K562 (cell line): ENCODE data around the gene MUC5AC. TPM values are rescaled to one million over a fixed set of nuclear protein-coding genes. Genes with fewer than 3 reads are reported as not detected.

Experiments
- ATAC-seq: fragments of 200-7000 bp; cut with Tn5 transposase; 3 replicates; pipeline ENCODE4 v1.9.1; 2020; ENCODE audit warnings: moderate library complexity
- BruUV-seq: library from RNA; stranded (reverse); fragments of 400-500 nt; replicated peaks from 2 replicates; lab custom pipeline; 2021; lab: Mats Ljungman, UMichigan
- CTCF ChIA-PET: fragments of 300-600 bp; formaldehyde crosslinking; extraction: SDS; loops from one replicate; lab custom pipeline; 2021; ENCODE audit warnings: low intra/inter-chr PET ratio; lab: Yijun Ruan, JAX
- POLR2A ChIA-PET: fragments of 300-600, 350-650 bp; sonication (Branson Sonifier 250); formaldehyde crosslinking; extraction: SDS; loops from one replicate; lab custom pipeline; 2021; ENCODE audit warnings: antibody characterized with exemption, inconsistent platforms; lab: Yijun Ruan, JAX
- DNase-seq, 4 experiments: peaks; one replicate each; pipeline versions ENCODE4 v3.0.0 to v3.0.0-alpha.2; 2011 to 2018; ENCODE audit warnings: low spot score in 3 of 4, mixed read lengths in 3 of 4; ENCODE audit errors: extremely low read depth in 1 of 4
- FAIRE-seq: peaks from 2 replicates; lab custom pipeline; 2011; peaks lifted over from hg19 to GRCh38; lab: Jason Lieb, UNC
- H2AFZ ChIP-seq: 2 replicates; pipeline ENCODE4 v1.6.0; 2011; ENCODE audit warnings: low read depth, low read length, control low read depth, inconsistent platforms
- H3K27ac ChIP-seq: fragments of 200-600 bp; 3 replicates; pipeline ENCODE4 v1.8.0; 2011; ENCODE audit warnings: low read depth, mild to moderate bottlenecking, control low read depth, inconsistent platforms, low read length, moderate library complexity, mixed read lengths; ENCODE audit errors: extremely low read depth
- H3K27me3 ChIP-seq, 2 experiments: fragments of 300-600 bp in 1 of 2; 2 replicates in 1 of 2; 3 replicates in 1 of 2; pipeline versions ENCODE4 v1.6.0 to v1.8.0; 2011; ENCODE audit warnings: inconsistent platforms in 2 of 2, low read length in 2 of 2, mild to moderate bottlenecking in 1 of 2, mixed read lengths in 1 of 2, moderate library complexity in 1 of 2; ENCODE audit not compliant: control insufficient read depth in 2 of 2, insufficient read depth in 2 of 2
- H3K36me3 ChIP-seq: fragments of 300-600 bp; 3 replicates; pipeline ENCODE4 v1.8.0; 2011; ENCODE audit warnings: mild to moderate bottlenecking, low read length, inconsistent platforms; ENCODE audit not compliant: control insufficient read depth, insufficient read depth
- H3K4me1 ChIP-seq, 2 experiments: fragments of 200-600 bp in 1 of 2; replicated peaks in 1 of 2; 2 replicates in 1 of 2; 3 replicates in 1 of 2; pipeline versions ENCODE4 v1.5.1 to v1.8.0; 2011; ENCODE audit warnings: inconsistent platforms in 2 of 2, low read length in 2 of 2, mild to moderate bottlenecking in 1 of 2, mixed read lengths in 1 of 2, moderate library complexity in 1 of 2; ENCODE audit not compliant: control insufficient read depth in 2 of 2, insufficient read depth in 2 of 2
- H3K4me2 ChIP-seq: 2 replicates; pipeline ENCODE4 v1.6.1; 2011; ENCODE audit warnings: low read length, control low read depth, inconsistent platforms, mixed read lengths; ENCODE audit not compliant: insufficient read depth
- H3K4me3 ChIP-seq: fragments of 200-600 bp; sonication (generic), shearing (Covaris generic); 2 replicates; pipeline ENCODE4 v1.5.1; 2016; ENCODE audit warnings: control low read depth, inconsistent platforms
- H3K79me2 ChIP-seq: fragments of 200-600 bp; 3 replicates; pipeline ENCODE4 v1.8.0; 2011; ENCODE audit warnings: low read length, inconsistent platforms; ENCODE audit not compliant: control insufficient read depth, insufficient read depth
- H3K9ac ChIP-seq, 2 experiments: 2 replicates each; pipeline versions ENCODE4 v1.6.0 to v1.6.1; 2011; ENCODE audit warnings: low read depth in 2 of 2, low read length in 2 of 2, control low read depth in 1 of 2, inconsistent platforms in 1 of 2, mild to moderate bottlenecking in 1 of 2, mixed read lengths in 1 of 2; ENCODE audit not compliant: insufficient read depth in 1 of 2
- H3K9me1 ChIP-seq: one replicate; pipeline ENCODE4 v1.6.0; 2011; ENCODE audit warnings: inconsistent platforms, mild to moderate bottlenecking, low read length, moderate library complexity; ENCODE audit not compliant: control insufficient read depth, insufficient read depth
- H3K9me3 ChIP-seq: replicated peaks from 2 replicates; pipeline ENCODE4 v1.5.1; 2011; ENCODE audit warnings: low read depth, low read length, inconsistent platforms; ENCODE audit not compliant: control insufficient read depth, insufficient read depth
- H4K20me1 ChIP-seq: replicated peaks from 2 replicates; pipeline ENCODE4 v1.6.1; 2011; ENCODE audit warnings: low read length, inconsistent platforms, mixed read lengths; ENCODE audit not compliant: control insufficient read depth, insufficient read depth
- CHD1 ChIP-seq: fragments of 200-600 bp; sonication (generic); IDR thresholded peaks from one replicate; pipeline ENCODE4 v1.6.1; 2012; ENCODE audit warnings: mild to moderate bottlenecking, moderate library complexity, low read length, inconsistent platforms
- FOXP1 ChIP-seq: sonication (generic); formaldehyde crosslinking; IDR thresholded peaks from 2 replicates; pipeline ENCODE4 v1.8.0; 2022; ENCODE audit warnings: mild to moderate bottlenecking, missing genetic modification reagents
- HOXB6 ChIP-seq: fragments of 250-450 bp; sonication (Bioruptor Pico); IDR thresholded peaks from 2 replicates; pipeline ENCODE4 v1.5.1; 2022; ENCODE audit warnings: mild to moderate bottlenecking, borderline replicate concordance
- LARP7 ChIP-seq: fragments of 450-650 bp; IDR thresholded peaks from 2 replicates; pipeline ENCODE4 v1.6.1; 2016
- PCBP1 ChIP-seq: fragments of 200-400 bp; formaldehyde crosslinking; IDR thresholded peaks from 2 replicates; pipeline ENCODE4 v1.6.1; 2018; ENCODE audit warnings: mild to moderate bottlenecking, low read depth, low read length; ENCODE audit not compliant: poor library complexity, severe bottlenecking
- TRIM28 ChIP-seq: fragments of 450-650 bp; IDR thresholded peaks from 2 replicates; pipeline ENCODE4 v1.6.1; 2017
- ZBTB8A ChIP-seq: fragments of 450-650 bp; IDR thresholded peaks from 2 replicates; pipeline ENCODE4 v1.6.1; 2018; ENCODE audit warnings: mild to moderate bottlenecking, moderate library complexity; ENCODE audit not compliant: partially characterized antibody
- ZFP30 ChIP-seq: fragments of 250-450 bp; sonication (Bioruptor Pico); IDR thresholded peaks from 2 replicates; pipeline ENCODE4 v1.8.0; 2022; ENCODE audit warnings: moderate library complexity, mild to moderate bottlenecking, inconsistent platforms, borderline replicate concordance
- ZKSCAN1 ChIP-seq: fragments of 150-350 bp; IDR thresholded peaks from 2 replicates; pipeline ENCODE4 v1.6.1; 2016; ENCODE audit warnings: low read depth, low read length
- ZNF121 ChIP-seq: sonication (generic); formaldehyde crosslinking; conservative IDR thresholded peaks from 2 replicates; pipeline ENCODE4 v1.8.0; 2022; ENCODE audit warnings: missing genetic modification reagents
- ZNF23 ChIP-seq: fragments of 250-450 bp; sonication (Bioruptor Pico); IDR thresholded peaks from 2 replicates; pipeline ENCODE4 v1.4.0; 2020; ENCODE audit warnings: mild to moderate bottlenecking
- ZNF24 ChIP-seq: fragments of 450-650 bp; IDR thresholded peaks from 2 replicates; pipeline ENCODE4 v1.6.1; 2016
- ZNF282 ChIP-seq: sonication (generic); formaldehyde crosslinking; IDR thresholded peaks from 2 replicates; pipeline ENCODE4 v1.8.1; 2023; ENCODE audit warnings: missing genetic modification reagents
- ZNF408 ChIP-seq: fragments of 250-450 bp; sonication (Bioruptor Pico); IDR thresholded peaks from 2 replicates; pipeline ENCODE4 v1.4.0; 2020; ENCODE audit warnings: low read depth, mild to moderate bottlenecking, moderate library complexity
- ZNF561 ChIP-seq: fragments of 450-650 bp; formaldehyde crosslinking; conservative IDR thresholded peaks from 2 replicates; pipeline ENCODE4 v1.4.0; 2020; ENCODE audit warnings: mild to moderate bottlenecking, moderate library complexity
- ZNF586 ChIP-seq: fragments of 450-650 bp; formaldehyde crosslinking; conservative IDR thresholded peaks from 2 replicates; pipeline ENCODE4 v1.4.0; 2020; ENCODE audit warnings: mild to moderate bottlenecking, moderate library complexity
- whole genome bisulfite sequencing: fragments of 100-300 bp; shearing (Covaris generic); methylation state at CpG from one replicate; pipeline ENCODE4 v1.1.6; 2016; ENCODE audit warnings: low coverage, mixed read lengths; ENCODE audit not compliant: insufficient coverage; ENCODE audit errors: missing lambda C conversion rate; 5-methylcytosine and 5-hydroxymethylcytosine counted together
- in situ Hi-C: fragments of 300-500 bp; cut with MboI; formaldehyde crosslinking; loops from 4 replicates; pipeline ENCODE4 v1.15.0; 2018; ENCODE audit warnings: inconsistent platforms, mixed read lengths
- intact Hi-C: fragments of 100-400 bp; cut with micrococcal nuclease; formaldehyde crosslinking; loops from 2 replicates; pipeline ENCODE4 v1.14.2; 2022
- polyA plus RNA-seq, 8 experiments: library from polyadenylated mRNA; depleted of rRNA in 4 of 8; stranded (reverse) in 5 of 8; unstranded in 3 of 8; fragments of >200 nt; fragmentation: Nextera tagmentation in 2 of 8; fragmentation: Illumina TruSeq in 1 of 8; extraction: Ambion mirVana in 2 of 8; extraction: Trizol in 1 of 8; gene quantifications; 2 replicates each; pipeline versions ENCODE4 v1.2.1 to v1.2.3, GENCODE V29; 2011 to 2014; ENCODE audit warnings: inconsistent platforms in 1 of 8, missing spikeins in 1 of 8
- total RNA-seq, 7 experiments: library from RNA; depleted of rRNA in 6 of 7; stranded (reverse); fragments of >200 nt in 6 of 7; fragmentation: Illumina TruSeq in 2 of 7; extraction: Trizol in 2 of 7; gene quantifications; 2 replicates each; pipeline versions ENCODE4 v1.2.1 to v1.2.3, GENCODE V29; 2011 to 2021; ENCODE audit warnings: low replicate concordance in 1 of 7

Gene MUC5AC
- total and polyA plus RNA-seq, 9 of the 15 experiments (the other 6 are each of a cell fraction or from before 2014, with no cell fraction given), result not detected

- no peak for ATAC-seq
- Histone ChIP-seq H3K27ac (no peak overlapping the region), H3K79me2 (no peaks in the 10 kb centered on the region), H4K20me1 (no peaks in the 10 kb centered on the region), H3K4me3 (no peak overlapping the region), H3K9me3 (peaks cover 3% of the 10 kb centered on the region; the same call in 1 of the 2 replicates), H3K36me3 (no peaks in the 10 kb centered on the region), H3K9me1 (no peaks in the 10 kb centered on the region), H3K4me2 (no peak overlapping the region), H2AFZ (no peak overlapping the region), H3K9ac (no peak overlapping the region), H3K4me1 (peaks cover 0 to 30% of the 10 kb centered on the region in 2 experiments; a peak in 2 of 5 replicates), H3K27me3 (peaks cover 9 to 37% of the 10 kb centered on the region in 2 experiments; a peak in 4 of 5 replicates)
- FAIRE-seq, result no peak
- in situ Hi-C loops (no loop called here), intact Hi-C loops (no loop called here)
- no TSS peak for BruUV-seq
- TF ChIP-seq ZNF561 (CRISPR knock-in tag), result no peak
- TF ChIP-seq TRIM28, result no peak
- TF ChIP-seq PCBP1, result no peak
- TF ChIP-seq LARP7, result no peak
- TF ChIP-seq ZBTB8A, result no peak
- TF ChIP-seq ZNF121 (CRISPR knock-in tag), result no peak
- no peak for TF ChIP-seq HOXB6
- no peak for TF ChIP-seq ZNF282
- no peak for TF ChIP-seq CHD1
- TF ChIP-seq ZNF586 (CRISPR knock-in tag), result no peak
- TF ChIP-seq ZNF408, result no peak
- TF ChIP-seq ZNF24, result no peak
- no peak for TF ChIP-seq ZKSCAN1
- TF ChIP-seq ZFP30 (CRISPR knock-in tag), result no peak
- no peak for TF ChIP-seq FOXP1 (CRISPR knock-in tag)
- no peak for TF ChIP-seq ZNF23 (CRISPR knock-in tag)
- POLR2A ChIA-PET, result interaction anchor here (0.5 kb wide), 1 partner anchor 54 kb away, joined by 3 read pairs; no protein-coding TSS in a partner anchor
- no peak for DNase-seq
- CTCF ChIA-PET, result no interaction called here
- WGBS, result 10% methylated on average over 4 of the region's 4 CpGs
These were observed 460 bp upstream of the MUC5AC start for GRCh38 chr11:1157341-1157644.
